Measurements from ENCODE around the gene TMOD3.

The TMOD3 gene

DNA sequence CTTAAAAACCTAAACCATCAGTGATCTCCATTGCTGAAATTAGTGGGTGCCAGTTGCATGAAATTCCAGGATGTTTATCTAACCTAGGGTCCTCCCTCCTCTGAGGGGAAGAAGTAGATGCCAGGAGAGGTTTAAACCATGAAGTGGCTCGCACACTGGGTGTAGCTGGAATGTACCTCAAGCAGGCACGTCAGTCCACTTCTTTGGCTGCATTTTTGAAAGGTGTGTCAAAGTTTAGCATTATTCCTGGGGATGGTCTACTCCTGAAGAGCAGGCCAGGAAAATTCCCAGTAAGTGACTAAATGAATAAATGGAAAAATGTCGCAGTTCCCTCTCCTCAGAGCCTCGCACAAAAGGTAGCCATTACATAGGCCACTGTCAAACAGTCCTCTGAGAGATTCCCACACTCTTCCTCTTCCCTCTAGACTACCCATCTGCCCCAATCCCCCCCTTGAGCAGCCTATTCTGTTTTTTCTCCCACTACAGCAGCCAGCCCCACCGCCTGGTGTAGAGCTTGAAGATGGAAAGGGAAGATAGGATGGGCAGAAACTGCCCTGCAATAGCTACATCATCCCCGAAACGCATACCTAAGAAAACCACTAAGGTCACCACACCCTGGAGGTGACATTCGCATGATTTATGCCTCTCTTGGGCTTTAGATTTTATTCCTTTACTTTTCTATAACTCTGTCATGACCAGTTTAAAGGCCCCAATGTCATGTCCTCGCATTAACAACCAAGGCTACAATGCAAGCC, 655 bp upstream of the TMOD3 start:
- DNase-seq (ENCODE audit: low spot score) = no peak

DNA sequence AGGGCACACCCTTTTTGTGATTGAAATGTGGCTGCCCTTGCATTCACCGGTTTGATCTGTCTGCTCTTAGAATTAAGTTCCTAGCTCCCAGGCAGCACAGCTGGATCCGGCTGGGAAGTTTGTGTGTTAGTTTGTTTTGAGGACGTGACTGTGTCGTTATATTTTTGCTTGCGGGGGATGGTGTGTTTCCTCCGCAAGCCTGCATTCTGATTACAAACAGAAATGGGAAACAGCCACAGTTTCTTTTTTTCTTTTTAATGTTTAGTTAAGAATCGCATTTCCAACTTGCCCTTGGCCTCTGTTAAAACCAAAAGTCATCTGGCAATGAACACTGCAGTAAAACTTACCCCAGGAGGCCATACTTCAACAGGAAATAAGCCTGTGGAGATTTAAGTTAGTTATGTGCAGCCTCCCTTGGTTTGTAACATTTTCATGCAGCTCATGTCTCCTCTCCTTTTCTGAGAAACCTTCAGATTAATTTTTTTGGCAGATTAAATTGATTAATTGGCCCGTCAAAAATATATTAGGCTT, 888 bp downstream of the TMOD3 start:
- peak; percentile 21 for DNase-seq (ENCODE audit: low spot score)

DNA sequence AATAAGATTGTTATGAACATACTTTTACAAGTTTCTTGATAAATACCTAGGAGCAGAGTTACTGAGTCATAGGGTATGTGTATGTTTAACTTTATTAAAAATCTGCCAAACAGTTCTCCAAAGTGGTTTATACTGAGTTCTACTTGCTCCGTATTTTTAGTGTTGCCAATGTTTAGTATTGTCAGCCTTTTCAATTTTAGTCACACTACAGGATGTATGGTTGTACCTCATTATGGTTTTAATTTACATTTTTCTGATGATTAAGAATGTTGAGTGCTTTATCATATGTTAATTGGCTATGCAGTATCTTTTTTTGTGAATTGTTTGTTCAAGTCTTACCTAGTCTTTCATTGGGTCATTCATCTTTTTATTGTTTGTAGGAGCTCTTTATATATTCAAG, 4.3 kb downstream of the TMOD3 start:
- DNase-seq (ENCODE audit: low spot score) = no peak

DNA sequence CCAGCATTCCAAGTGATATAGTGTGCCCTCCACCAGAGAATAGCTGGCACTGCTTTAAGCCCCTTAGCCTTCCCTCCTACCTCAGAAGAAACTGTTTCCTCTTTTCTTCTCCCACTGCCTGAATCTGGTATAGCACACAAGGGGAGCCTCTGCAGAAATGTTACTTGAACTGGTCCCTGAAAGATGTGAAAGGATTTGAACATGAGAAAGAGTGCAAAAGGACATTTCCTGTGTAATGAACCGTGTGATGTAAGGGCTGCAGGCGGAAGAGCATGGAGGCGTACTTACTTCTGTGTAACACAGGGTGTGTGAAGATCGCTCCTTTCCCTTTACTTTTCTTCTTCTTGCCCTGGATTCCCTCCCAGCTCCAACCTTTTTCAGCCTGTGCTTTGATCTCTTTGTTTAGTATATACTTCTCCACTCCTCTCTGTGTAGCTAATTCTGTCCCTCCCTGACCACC, 8.4 kb downstream of the TMOD3 start:
- no peak for DNase-seq (ENCODE audit: low spot score)

DNA sequence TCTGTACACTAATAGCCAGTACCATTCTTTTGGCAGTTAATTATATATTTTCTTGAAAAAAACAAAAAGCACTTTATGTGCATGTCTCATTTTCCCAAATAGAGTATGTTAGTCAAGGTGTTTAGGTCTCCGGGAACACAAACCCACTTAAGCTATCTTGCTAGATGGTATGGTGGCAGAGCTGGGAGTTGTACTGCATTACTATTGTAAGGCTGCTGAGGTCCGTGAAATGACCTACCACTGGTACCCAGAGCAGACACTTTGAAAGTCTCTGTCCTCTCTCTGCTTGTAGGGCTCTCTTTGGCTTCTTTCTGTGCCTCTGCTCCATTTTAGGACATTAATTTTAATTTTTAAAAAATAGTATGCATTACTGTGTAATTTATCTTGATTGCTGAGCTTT, 8.8 kb downstream of the TMOD3 start:
- no peak for DNase-seq (ENCODE audit: low spot score)

DNA sequence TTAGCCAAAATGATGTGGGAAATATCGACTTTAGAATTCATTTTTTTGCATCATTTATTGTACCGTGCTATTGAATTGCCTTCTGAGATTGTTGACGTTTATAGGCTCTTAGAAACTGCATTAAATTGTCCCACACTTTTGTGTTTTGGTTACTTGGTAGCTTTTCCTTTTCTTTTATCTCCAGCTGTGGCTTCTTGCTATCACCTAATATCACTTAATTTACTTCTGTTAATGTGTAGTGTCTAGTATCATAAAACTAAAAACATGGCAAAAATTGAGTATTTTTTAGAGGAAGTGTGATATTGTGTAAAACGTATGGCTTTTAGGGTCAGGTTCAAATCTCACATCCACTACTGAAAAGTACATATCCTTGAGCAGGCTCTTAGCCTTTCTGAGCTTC, 11.2 kb downstream of the TMOD3 start:
- no peak for DNase-seq (ENCODE audit: low spot score)

DNA sequence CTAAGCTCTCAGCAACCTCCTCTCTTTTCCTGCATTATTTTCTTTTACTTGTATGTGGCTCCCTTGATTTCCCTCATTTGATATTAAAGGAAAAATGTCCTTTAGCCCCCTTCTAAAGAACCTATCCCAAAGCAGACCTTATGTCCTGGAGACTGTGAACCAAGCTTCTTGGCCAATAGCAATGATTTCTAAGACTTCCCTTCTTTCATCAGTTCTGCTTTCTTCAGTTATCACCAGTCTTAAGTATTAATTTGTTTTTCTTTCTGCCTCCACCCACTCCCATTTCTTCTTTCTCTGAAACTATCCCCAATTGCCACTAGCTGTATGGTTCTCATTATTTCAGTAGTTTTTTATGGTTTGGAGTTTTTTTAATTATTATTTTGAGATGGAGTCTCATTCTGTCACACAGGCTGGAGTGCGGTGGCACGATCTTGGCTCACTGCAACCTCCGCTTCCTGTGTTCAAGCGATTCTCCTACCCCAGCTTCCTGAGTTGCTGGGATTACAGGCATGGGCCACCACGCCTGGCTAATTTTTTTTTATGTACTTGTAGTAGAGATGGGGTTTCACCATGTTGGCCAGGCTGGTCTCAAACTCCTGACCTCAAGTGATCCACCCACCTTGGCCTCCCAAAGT, 12.1 kb downstream of the TMOD3 start:
- DNase-seq (ENCODE audit: low spot score) = no peak

DNA sequence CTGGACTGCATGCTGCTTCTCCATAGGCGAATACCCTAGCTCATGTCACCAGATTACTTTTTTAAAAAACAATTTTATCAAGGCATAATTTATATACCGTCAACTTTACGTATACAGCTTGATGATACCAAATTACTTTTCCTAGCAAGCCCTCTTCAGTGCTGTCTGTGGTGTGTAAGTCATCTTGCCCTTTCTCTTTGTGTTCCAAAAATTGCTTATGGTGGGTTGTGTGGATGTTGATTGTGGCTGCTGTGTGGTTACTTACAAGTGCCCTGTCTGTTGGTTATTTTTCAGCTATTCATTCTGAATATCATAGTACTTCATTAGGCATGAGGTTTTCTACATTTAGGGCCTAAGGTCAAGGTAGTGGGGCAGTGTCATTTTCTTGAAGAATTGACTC, 12.8 kb downstream of the TMOD3 start:
- DNase-seq (ENCODE audit: low spot score) = no peak

DNA sequence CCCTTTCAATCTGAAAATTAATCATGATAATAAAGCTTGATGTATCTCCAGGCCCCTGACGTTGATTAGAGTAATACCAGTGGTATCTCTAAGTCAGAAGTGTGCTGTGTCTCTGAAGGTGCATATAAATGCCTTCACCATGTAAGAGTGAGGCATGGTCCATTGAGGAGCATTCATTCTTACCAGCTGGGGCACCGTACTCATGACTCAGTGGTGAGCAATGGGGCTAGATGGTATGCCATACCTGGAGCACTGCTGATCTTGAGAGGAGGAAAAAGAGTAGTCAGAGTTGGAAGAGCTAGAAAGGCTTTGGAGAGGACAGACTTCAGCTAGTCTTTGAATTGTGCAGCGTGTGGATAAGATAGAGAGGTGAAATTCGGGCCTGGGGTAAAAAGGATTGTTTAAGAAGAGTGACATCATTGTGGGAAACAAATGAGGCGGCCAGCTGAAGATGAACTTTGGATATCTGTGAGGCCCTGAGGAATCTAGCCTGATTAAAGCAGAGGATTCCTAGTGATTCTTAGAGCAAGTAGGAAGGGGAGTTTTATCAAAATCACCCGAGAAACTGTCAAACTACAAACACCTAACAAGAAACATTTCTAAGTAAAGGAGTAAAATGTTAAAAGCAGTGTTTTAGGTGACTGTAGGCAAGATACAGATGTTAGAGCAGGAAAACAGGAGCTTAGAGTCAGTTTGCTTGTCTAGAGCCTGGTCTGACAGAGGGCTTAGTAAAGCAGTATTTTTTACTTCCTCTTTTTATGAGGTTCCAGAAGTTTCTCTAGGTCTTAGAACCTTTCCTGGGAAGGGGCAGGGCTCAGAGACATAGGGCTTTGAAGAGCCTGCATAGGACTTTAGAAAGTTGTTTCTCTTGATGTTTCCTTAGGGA, 13.6 kb downstream of the TMOD3 start:
- no peak for DNase-seq (ENCODE audit: low spot score)

DNA sequence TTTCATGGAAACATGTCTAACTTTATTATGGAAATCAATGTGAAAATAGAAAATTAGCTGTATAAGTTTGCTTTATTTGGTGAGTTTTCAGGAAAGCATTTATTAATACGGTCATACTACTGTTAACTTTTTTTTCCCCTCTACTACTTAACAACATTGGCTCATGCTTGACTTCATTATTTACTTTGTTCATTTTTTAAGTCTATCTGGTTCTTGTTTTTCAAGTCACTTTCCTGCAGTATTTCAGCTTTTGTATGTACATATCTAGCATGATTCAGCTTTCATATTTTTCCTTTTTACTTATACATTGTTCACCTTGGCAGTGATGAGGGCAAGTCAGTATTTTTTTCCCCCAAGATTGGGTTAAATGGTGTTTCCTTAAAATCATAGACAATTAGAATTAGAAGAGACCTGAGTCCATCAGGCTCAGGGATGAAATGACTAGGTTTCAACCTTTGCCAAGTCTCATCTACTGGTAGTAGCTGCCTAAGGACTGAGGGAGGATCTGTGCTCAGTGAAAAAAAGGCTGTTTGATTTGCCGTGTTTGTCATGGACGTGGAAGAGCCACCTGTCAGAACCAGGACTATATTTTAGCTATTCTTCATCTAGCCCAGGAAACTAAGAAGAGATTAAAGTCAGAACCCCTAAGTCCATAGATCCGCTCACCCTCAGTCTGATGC, 15.4 kb downstream of the TMOD3 start:
- DNase-seq (ENCODE audit: low spot score) = no peak

DNA sequence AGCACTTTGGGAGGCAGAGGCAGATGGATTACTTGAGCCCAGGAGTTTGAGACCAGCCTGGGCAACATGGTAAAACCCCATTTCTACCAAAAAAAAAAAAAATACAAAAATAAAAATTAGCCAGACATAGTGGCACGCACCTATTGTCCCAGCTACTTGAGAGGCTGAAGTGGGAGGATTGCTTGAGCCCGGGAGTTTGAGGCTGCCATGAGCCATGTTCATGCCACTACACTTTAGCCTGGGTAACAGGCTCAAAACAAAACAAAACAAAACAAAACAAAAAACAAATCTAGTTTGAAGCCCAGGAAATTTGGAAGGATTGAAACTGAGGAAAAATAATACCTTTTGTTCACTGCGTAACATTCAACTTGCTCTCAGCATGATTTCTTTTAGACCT, 16.6 kb downstream of the TMOD3 start:
- DNase-seq (ENCODE audit: low spot score) = no peak

DNA sequence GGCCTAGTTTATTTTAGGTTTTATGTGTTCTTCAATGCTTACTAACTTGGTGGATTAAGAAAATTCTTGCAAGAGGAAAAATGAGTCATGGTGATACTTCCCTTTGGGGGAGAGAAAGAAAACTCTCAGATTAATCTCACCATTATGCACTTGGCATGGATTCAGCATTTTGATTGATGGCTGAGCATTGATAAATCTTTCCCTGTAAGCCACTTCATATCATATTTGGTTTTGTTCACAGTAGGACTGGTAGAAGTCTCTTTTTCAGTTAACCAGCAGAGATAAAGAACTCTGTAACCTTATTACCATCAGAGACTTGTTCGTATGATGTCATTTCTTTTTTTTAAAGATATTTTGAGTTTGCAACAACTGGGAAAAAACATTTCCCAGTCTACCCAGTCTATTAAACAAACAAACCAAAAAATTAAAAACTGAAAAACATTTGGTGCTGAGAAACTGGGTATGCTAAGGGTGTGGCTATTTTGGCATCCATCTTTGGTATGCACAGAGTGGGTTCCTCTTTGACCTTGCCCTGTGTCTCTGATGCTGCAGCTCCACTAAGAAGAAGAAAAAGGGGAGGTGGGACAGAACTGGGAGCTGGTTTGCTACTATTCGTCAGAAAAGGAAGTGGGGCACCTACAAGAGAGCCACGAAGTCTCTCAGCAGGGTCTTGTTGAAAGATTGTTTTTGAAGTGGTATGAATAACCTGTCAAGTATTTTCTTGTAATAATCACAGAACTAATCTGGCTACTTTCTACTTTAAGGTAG, 17.2 kb downstream of the TMOD3 start:
- no peak for DNase-seq (ENCODE audit: low spot score)

DNA sequence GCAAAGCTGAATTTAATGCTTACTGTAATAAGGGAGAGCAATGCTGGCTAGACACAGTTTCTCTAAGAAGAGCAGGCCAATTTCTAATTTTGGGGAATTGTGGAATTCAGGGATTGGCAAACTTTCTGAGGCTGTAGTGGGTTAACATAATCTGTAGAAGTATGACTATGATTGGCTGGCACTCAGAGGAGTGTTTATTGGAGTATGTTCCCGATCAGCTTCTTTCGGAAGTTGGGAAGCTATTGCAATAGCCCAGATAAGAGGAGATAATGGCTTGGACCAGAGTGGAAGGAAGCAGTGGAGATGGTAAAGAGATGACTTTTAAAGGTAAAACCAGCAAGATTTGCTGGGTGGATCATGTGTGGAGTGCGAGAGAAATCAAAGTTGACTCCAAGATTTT, 19.4 kb downstream of the TMOD3 start:
- DNase-seq (ENCODE audit: low spot score) = no peak

DNA sequence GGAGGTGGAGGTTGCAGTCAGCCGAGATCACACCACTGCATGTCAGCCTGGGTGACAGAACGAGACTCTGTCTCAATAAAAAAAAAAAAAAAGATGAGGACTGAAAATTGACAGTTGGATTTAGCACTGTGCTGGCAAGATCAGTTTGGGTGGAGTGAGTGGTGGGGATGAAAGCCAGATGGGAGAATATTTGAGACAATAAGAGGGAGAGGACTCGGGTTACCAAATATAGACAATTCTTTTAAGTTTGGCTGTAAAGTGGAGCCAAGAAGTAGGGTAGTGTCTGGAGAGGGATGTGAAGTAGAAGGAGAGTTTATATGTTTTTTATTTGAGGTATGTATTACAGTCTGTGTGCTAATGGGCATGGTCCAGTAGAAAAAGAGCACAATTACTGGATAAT, 20.4 kb downstream of the TMOD3 start:
- no peak for DNase-seq (ENCODE audit: low spot score)

DNA sequence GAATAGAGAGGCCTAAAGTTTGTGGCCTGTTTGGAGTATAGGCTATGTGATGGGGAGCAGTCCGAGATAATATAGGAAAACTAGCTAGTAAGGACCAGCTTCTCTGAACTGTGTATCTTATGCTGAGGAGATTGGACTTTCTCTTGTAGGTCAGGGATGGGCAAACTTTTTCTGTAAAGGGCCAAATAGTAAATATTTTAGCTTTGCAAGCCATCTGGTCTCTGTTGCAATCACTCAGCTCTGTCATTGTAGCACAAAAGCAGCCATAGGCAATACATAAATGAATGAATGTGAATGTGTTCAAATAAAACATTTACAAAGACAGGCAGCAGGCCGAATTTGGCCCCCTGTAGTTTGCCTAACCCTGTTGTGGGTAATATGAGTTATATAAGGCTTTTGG, 24.5 kb downstream of the TMOD3 start:
- DNase-seq (ENCODE audit: low spot score) = no peak

DNA sequence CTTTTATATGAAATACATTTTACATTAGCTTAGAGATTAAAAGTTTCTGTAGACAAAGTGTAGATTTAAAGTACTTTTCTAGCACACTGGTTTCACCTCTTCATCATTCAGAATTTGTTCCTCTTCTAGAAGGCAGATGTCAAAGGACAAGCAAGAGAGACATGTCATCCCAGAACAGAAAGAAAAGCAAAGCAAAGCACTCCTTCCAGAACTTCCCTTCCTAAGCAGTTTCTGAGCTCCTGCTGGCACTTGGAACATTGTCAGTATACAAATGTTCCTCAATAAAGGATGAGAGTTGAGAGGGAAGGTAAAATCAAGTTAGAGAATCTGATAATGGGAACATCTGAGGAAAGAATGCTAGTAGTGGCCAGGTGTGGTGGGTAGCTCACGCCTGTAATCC, 26.2 kb downstream of the TMOD3 start:
- no peak for DNase-seq (ENCODE audit: low spot score)

DNA sequence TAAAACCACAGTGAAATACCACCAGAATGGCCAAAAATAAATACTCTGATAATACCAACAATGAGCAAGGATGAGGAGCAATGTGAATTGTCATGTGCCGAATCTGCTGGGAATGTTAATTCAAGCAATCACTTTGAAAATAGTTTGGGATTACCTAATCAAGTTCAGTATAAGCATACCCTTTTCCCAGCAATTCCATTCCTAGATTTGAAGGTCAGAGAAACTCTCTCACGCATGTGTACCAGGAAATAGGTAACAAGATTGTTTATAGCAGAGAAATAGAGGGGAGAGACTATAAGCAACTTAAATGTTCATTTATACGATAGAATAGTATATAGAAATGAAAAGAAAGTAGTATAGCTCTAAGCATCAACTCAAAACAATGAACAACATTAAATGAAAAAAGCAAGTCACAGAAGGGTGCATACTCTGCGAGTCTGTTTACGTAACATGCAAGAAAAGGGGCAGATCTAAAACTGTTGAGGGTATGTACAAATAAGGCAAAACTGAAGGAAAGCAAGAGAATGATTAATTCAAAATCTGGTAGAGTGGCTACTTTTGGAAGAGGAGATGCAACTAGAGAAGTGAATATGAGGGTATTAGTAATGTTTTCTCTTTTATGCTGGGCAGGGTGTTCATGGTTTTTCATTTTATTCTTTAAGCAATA, 27.4 kb downstream of the TMOD3 start:
- no peak for DNase-seq (ENCODE audit: low spot score)

DNA sequence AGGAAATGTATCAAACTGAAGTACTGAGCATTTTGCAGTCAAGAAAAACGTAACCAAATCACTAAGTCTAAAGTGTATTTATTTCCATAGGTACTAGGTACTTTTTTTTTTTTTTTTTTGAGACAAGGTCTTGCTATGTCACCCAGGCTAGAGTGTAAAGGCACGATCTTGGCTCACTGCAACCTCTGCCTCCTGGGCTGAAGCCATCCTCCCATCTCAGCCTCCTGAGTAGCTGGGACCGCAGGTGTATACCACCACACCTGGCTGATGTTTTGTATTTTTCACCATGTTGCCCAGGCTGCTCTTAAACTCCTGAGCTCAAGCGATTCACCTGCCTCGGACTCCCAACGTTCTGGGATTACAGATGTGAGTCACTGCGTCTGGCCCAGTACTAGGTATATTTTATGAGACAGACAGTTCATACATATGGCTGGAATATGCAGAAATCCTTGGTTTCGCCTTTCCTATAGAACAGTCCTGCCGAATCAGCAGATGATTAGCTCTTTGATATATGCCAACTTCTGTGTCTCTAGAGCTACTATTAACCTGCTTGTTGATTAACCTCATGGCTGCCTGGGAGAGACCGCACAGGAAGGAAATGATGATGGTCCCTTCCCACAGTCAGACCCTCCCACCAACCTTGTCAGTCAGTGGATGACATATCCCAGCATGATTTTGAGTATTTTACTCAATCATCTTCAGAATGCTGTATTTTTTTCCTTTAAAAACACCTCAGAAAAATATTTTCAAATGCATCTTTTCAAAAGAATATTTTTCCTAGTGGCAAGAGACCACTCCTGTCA, 32.3 kb downstream of the TMOD3 start:
- DNase-seq (ENCODE audit: low spot score) = no peak

DNA sequence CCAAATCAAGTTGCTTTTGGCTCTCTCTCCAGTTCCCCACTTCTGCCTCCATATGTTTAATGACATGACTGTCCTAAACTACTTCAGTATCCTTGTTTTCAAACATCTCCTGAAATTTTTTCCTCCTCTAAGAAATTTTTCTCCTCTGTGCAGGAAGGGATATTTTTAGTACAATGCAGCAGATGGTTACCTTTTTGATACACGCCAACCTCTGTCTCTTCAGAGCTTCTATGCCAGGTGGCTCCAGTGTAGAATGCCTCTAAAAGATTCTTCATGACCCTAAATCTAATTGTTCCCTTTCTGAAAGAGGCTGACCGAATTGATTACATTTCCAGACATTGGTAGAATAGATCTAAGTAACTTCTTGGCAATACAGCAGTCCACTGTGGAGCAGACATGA, 33.7 kb downstream of the TMOD3 start:
- DNase-seq (ENCODE audit: low spot score) = no peak
